Activated T-helper 17 cell treated with anti-CD3 and anti-CD28 coated beads, Interleukin-2, amount 50 U/mL, for 72 hours (primary cell): ENCODE results near the gene ZDHHC12. TPM values are rescaled to one million over a fixed set of nuclear protein-coding genes. Genes with fewer than 3 reads are reported as not detected.

Source experiments
- ATAC-seq: fragments of 150-1000 bp; cut with Tn5 transposase; replicated peaks from 2 replicates; pipeline ENCODE4 v1.10.0; 2021; ENCODE audit warnings: mild to moderate bottlenecking, moderate library complexity
- H3K27ac Mint-ChIP-seq: one replicate; pipeline ENCODE4 v1.8.0; 2022; ENCODE audit warnings: mixed read lengths
- H3K27me3 Mint-ChIP-seq: one replicate; pipeline ENCODE4 v1.8.0; 2022; ENCODE audit warnings: mixed read lengths
- H3K36me3 Mint-ChIP-seq: one replicate; pipeline ENCODE4 v1.8.0; 2022; ENCODE audit warnings: low read depth, mild to moderate bottlenecking, mixed read lengths
- H3K4me1 Mint-ChIP-seq: one replicate; pipeline ENCODE4 v1.8.0; 2022; ENCODE audit warnings: mixed read lengths
- H3K4me3 Mint-ChIP-seq: one replicate; pipeline ENCODE4 v1.8.0; 2022; ENCODE audit warnings: mild to moderate bottlenecking, mixed read lengths
- H3K9me3 Mint-ChIP-seq: one replicate; pipeline ENCODE4 v1.8.0; 2022; ENCODE audit warnings: mixed read lengths
- total RNA-seq, 2 donors: library from RNA; stranded (reverse); gene quantifications; one replicate each; pipeline ENCODE4 v1.2.3, GENCODE V29; 2022

ZDHHC12 gene, protein sequence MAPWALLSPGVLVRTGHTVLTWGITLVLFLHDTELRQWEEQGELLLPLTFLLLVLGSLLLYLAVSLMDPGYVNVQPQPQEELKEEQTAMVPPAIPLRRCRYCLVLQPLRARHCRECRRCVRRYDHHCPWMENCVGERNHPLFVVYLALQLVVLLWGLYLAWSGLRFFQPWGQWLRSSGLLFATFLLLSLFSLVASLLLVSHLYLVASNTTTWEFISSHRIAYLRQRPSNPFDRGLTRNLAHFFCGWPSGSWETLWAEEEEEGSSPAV
- total RNA-seq = 10 to 100 TPM; 44.8 to 60.9 TPM

DNA sequence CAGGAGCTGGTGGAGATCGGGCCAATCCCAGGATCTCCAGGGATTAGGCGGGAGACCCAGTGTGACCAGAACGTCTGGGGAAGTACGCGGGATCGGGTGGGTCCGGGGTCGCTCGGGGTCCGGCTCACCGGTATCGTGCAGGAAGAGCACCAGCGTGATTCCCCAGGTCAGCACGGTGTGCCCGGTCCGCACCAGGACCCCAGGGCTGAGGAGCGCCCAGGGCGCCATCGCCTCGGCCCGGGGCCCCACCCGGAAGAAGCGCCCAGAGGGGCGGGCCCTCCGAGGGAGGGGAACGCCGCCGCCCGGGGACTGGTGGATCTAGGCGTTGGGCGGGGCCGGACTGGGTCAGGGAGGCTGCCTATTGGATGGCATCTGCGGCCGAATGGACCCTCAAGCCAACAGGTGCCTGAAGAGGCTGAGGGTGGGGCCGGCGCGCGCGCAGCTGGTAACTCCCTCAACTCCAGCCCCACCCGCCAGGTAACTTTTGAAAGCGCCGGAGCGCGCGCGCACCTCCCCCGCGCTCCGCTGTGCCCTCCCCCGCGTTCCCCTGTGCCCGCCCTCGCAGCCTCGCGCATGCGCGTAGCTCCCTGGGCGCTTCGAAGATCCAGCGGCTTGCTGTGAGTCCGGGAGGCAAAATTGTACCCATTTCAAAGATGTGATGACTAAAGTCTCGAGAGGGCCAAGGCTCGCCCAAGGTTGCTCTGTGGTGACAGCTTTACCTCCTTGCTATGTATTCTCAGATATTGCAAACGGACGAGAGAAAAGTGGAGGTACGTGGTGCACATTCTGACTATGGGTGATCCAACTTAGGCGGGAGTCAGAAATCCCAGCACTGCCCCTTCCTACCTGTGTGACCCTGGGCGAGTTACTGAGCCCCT, at the start of gene ZDHHC12:
ZDHHC12 (minus strand) TSS at position 262 of the 878 bp plus-strand sequence; CDS start at position 228, 34 bp downstream.
- no peaks in the 10 kb centered on the region for H3K27me3 Mint-ChIP-seq
- H3K4me3 Mint-ChIP-seq = peak within 1 kb of the TSS; percentile 96
- peaks cover 18% of the 10 kb centered on the region for H3K4me1 Mint-ChIP-seq
- peaks cover 25% of the 10 kb centered on the region for H3K36me3 Mint-ChIP-seq
- ATAC-seq = peak; percentile 96
- H3K9me3 Mint-ChIP-seq = no peaks in the 10 kb centered on the region
- H3K27ac Mint-ChIP-seq = peak within 1 kb of the TSS; percentile 94

DNA sequence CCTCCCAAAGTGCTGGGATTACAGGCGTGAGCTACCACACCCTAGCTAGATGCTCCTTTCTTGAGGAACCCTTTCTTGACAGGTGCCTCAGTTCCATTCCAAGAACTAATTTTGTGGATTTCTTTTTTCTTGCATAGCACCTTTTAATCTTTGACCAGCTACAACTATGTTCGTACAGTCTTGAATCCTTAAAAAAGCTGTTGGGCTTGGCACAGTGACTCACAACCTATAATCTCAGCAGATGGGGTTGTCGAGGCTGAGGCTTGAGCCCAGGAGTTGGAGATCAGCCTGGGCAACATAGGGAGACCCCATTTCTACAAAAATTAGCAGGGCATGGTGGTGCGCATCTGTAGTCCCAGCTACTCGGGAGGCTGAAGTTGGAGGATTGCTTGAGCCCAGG, 49.1 kb upstream of the ZDHHC12 start:
- Mint-ChIP-seq H3K9me3 (no peaks in the 10 kb centered on the region), H3K27me3 (no peaks in the 10 kb centered on the region), H3K36me3 (peaks cover under 1% of the 10 kb centered on the region), H3K27ac (no peak overlapping the region), H3K4me3 (peak overlapping the region; percentile 98), H3K4me1 (peaks cover 18% of the 10 kb centered on the region)
- no peak for ATAC-seq

DNA sequence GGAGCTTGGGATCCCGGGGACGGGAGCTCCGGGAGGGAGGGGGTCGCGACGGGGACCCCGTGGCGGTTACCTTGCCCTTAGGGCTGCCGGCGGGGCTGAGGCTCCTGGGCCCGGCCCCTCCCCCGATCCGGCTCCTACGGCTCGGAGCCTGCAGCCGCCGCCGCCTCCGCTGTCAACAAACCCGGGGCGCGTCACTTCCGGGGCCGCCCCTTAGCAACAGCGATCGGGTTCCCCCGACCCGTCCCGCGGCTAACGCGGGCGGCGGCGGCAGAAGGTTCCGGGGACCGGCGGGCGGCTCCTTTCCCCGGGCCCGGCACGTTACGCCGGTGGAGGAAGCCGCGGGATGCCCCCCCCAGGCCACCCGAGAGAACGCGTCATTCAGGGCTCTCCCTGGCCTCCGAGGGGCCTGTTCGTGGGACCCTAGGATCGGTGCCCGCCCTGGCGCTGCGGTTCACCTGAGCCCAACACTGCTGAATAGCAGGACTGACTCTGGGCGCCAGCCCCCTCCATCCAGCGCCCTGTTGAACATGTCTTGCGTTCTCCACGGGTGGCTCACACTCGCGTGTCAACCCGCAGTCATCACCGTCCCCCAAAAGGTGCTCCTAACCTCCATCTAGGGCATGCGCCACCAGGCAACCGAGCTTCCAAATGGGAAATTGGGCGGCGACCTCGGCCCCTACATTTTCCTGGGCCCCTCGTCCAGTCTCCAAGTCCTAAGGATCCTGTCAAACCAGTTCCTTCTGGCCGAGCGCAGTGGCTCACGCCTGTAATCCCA, 48.0 kb upstream of the ZDHHC12 start, which contains the start of gene ZER1:
ZER1 (minus strand) TSS at position 183 of the 775 bp plus-strand sequence. CDS start 16,362 bp downstream, outside the sequence.
- H3K4me1 Mint-ChIP-seq = peaks cover 23% of the 10 kb centered on the region
- H3K27ac Mint-ChIP-seq = peak within 1 kb of the TSS; percentile 96
- H3K27me3 Mint-ChIP-seq = no peaks in the 10 kb centered on the region
- no peaks in the 10 kb centered on the region for H3K9me3 Mint-ChIP-seq
- H3K36me3 Mint-ChIP-seq = peaks cover 6% of the 10 kb centered on the region
- peak within 1 kb of the TSS; percentile 98 for H3K4me3 Mint-ChIP-seq
- peak; percentile 98 for ATAC-seq

DNA sequence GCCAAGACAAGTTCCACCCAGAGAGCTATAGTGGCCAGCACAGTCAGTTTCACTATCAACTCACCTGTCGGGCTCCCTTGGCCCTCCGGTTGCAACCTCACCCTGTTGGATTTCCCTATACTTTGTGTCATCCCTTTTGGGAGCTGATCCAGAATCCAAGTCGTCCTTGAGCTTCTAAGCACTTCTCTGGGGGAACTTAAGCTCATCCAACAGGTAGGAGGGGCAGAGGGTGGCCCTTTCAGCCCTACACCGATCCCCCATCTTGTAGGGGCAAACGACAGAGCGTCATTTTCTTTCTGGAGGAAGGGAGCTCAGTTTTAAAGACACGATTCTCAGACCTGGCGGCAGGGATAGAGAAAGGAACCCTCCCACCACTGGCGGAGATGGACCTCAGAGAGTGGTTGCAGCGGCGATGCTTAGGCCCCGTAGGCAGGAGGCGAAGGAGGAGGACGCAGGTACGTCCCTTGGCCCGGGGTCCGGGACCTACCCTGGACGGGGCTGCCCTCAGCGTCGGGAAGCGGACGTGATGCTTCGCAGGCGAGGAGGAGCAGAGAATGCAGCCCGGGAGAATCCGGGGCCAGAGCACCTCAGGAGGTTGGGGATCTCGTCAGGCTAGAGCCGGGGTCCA, 47.3 kb upstream of the ZDHHC12 start:
- peaks cover 6% of the 10 kb centered on the region for H3K36me3 Mint-ChIP-seq
- peak overlapping the region; percentile 98 for H3K4me3 Mint-ChIP-seq
- ATAC-seq = peak; percentile 46
- H3K27me3 Mint-ChIP-seq = no peaks in the 10 kb centered on the region
- peaks cover 23% of the 10 kb centered on the region for H3K4me1 Mint-ChIP-seq
- H3K9me3 Mint-ChIP-seq = no peaks in the 10 kb centered on the region
- H3K27ac Mint-ChIP-seq = peak overlapping the region; percentile 96

DNA sequence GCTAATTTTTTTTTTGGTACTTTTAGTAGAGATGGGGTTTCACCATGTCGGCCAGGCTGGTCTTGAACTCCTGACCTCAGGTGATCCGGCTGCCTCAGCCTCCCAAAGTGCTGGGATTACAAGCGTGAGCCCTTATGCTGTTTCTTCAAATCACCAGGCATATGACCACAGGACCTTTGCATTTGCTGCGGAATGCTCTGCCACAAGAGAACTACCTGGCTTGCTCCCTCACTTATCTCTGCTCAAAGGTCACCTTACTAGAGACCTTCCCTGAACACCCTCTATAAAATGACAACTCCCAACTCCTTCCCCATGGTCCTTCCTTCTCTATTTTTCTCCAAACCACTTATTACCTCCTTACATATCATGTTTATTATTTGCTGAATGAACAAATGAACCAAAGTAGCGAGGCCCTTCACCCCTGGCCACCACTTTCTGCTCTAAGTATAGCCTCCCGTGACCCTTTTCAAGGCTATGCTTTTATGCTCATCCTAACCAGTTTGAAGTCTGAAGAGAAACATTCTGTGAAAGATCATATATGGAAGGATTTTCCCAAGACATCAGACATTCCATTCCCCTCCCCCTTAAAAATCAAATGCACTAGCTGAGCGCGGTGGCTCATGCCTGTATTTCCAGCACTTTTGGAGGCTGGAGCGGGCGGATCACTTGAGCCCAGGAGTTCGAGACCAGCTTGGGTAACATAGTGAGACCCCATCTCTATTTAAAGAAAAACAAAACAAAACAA, 46.5 kb upstream of the ZDHHC12 start:
- Mint-ChIP-seq H3K9me3 (no peaks in the 10 kb centered on the region), H3K36me3 (peaks cover 6% of the 10 kb centered on the region), H3K27me3 (no peaks in the 10 kb centered on the region), H3K4me1 (peaks cover 23% of the 10 kb centered on the region), H3K27ac (peak overlapping the region; percentile 96), H3K4me3 (peak overlapping the region; percentile 98)
- no peak for ATAC-seq

DNA sequence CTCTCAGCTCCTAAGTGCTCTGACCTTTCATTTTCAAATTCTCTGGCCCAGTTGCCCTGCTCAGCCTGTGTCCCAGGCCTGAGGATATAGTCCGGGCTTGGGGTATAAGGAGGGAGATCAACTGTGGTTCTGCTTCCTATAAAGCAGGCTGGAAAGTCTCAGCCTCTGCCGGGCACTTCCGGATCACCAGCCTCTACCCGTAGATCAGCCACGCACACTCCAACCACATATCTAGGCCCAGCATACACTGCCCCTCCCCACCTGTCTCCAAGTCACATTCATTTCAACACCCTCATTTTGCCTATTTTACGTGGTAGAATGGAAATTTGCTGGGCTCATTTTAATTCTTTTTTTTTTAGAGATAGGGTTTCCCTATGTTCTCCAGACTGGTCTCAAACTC, 44.7 kb upstream of the ZDHHC12 start:
- Mint-ChIP-seq H3K27ac (peak overlapping the region; percentile 25), H3K36me3 (peaks cover 6% of the 10 kb centered on the region), H3K4me1 (peaks cover 28% of the 10 kb centered on the region), H3K9me3 (no peaks in the 10 kb centered on the region), H3K27me3 (no peaks in the 10 kb centered on the region), H3K4me3 (no peak overlapping the region)
- ATAC-seq = no peak

DNA sequence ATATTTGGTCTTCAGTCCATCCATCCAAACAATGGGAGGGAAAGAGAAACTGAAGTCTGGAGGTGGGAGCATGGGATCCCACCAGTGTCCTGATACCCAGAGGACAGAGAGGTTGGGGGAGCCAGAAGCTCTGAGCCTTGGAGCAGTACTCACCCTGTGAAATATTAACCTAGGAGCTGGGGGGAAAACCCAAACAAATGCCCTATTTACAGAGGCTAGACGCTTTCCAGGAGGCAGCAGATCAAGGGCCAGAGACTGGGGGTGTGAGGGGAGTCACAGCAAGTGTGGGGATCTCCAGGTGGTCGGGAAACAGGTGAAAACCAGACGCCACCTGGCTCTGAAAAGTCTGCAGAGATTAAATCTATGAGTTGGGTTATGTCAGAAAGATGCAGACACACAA, 41.6 kb upstream of the ZDHHC12 start:
- H3K36me3 Mint-ChIP-seq = peaks cover 6% of the 10 kb centered on the region

DNA sequence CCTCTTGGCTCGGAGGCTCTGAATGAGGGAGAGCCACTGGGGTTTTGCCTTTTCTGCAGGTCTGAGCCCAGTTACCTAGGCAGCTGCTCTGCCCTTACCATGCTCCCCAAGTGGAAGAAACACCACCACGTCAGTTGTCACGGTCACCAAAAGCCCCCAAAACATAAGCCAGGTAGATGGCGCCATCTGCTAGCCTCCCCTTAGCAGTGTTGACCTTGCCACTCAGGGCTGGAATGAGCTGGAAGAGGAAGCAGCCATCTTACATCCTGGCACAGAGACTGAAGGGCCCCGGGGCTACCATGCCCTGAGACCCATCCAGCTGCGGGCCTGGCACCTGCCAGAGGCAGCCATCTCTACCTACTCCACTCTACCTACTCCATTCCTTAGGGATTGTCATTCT, 40.4 kb upstream of the ZDHHC12 start:
- ATAC-seq = no peak
- H3K27ac Mint-ChIP-seq = peak overlapping the region; percentile 28
- peaks cover 20% of the 10 kb centered on the region for H3K4me1 Mint-ChIP-seq

More for the DNA sequence above, 41.6 kb upstream of the ZDHHC12 start:
- Mint-ChIP-seq H3K27ac (peak overlapping the region; percentile 28), H3K4me1 (peaks cover 29% of the 10 kb centered on the region), H3K9me3 (no peaks in the 10 kb centered on the region), H3K27me3 (no peaks in the 10 kb centered on the region), H3K4me3 (no peak overlapping the region)
- ATAC-seq = no peak

DNA sequence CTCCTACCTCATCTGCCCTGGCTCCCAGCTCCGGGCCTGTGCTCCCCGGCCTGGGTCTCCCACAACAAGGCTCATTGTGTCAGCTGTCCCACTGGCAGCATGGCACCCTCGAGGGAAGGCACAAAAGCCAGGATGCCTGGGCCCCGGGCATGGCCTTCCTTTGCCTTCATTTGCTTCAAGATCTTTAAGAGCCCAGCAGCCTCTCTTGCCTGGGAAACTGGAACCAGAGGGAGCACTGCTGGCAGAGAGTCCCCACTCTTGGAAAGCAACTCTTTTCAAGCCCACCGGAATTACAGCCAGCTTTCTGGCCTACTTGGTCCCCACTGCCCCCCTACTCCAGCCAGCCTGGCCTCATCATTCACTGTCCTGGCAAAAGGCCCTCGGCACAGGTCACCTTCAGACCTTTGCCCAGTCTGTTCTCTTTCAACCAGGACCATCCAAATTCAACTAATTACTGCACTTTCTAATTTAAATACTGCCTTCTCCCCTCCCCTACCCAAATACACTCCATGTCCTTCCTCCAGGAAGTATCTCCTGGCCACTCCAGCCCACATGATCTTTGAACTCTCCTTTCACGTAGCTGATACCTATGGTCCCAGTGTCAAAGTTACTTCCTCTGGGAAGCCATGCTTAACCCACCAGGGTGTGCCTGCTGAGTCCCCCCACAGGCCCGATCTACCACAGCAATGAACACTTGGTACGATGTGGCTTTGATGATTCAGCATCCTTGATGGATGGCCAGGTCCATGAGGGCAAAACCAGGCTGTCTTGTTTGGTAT, 38.9 kb upstream of the ZDHHC12 start:
- Mint-ChIP-seq H3K27ac (peak overlapping the region; percentile 47), H3K36me3 (peaks cover 4% of the 10 kb centered on the region), H3K4me3 (no peak overlapping the region), H3K27me3 (no peaks in the 10 kb centered on the region), H3K9me3 (no peaks in the 10 kb centered on the region), H3K4me1 (peaks cover 14% of the 10 kb centered on the region)
- no peak for ATAC-seq

More for the DNA sequence above, 40.4 kb upstream of the ZDHHC12 start:
- H3K27me3 Mint-ChIP-seq = no peaks in the 10 kb centered on the region
- H3K4me3 Mint-ChIP-seq = no peak overlapping the region
- no peaks in the 10 kb centered on the region for H3K9me3 Mint-ChIP-seq
- peaks cover 6% of the 10 kb centered on the region for H3K36me3 Mint-ChIP-seq

DNA sequence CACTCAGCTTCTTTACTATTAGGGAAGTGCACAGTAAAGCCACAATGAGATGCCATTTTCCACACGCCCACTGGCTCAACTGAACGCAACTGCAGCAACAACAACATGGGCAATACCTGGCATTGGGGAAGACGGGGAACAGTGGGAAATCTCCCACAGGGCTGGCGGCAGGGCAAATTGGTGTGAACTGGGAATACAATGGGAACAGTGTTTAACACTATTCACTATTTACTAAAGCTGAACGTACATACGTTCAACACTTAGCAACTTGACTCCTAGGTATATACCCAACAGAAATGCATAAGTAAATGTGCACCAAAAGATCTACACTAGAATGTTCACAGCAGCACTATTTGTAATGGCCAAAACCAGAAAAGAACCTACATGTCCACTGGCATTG, 33.7 kb upstream of the ZDHHC12 start:
- H3K4me3 Mint-ChIP-seq = no peak overlapping the region
- H3K36me3 Mint-ChIP-seq = peaks cover 8% of the 10 kb centered on the region
- H3K27me3 Mint-ChIP-seq = no peaks in the 10 kb centered on the region
- peaks cover 5% of the 10 kb centered on the region for H3K4me1 Mint-ChIP-seq
- ATAC-seq = no peak
- H3K27ac Mint-ChIP-seq = no peak overlapping the region
- H3K9me3 Mint-ChIP-seq = no peaks in the 10 kb centered on the region

DNA sequence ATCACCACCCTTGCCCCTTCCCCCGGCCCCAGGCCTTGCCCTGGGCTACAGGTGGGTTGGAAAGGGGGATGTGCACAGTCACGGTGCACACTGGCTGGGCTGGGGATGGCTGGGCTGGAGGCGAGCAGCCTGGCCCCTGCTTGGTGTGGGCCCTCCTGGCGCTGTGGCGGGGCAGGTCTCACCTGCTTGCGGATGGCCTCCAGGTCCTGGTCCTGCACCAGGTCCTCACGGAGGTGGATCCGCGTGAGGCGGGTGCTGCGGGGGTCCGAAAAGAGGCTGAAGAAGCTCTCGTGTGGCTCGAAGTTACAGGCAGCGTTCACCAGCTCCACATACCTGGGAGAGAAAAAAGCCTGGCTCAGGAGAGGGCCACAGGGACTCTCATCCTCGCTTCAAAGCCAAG, 29.7 kb upstream of the ZDHHC12 start:
- peaks cover 5% of the 10 kb centered on the region for H3K4me1 Mint-ChIP-seq
- no peak for ATAC-seq
- no peaks in the 10 kb centered on the region for H3K9me3 Mint-ChIP-seq
- H3K27me3 Mint-ChIP-seq = no peaks in the 10 kb centered on the region
- no peak overlapping the region for H3K27ac Mint-ChIP-seq
- H3K4me3 Mint-ChIP-seq = no peak overlapping the region
- peaks cover 15% of the 10 kb centered on the region for H3K36me3 Mint-ChIP-seq

DNA sequence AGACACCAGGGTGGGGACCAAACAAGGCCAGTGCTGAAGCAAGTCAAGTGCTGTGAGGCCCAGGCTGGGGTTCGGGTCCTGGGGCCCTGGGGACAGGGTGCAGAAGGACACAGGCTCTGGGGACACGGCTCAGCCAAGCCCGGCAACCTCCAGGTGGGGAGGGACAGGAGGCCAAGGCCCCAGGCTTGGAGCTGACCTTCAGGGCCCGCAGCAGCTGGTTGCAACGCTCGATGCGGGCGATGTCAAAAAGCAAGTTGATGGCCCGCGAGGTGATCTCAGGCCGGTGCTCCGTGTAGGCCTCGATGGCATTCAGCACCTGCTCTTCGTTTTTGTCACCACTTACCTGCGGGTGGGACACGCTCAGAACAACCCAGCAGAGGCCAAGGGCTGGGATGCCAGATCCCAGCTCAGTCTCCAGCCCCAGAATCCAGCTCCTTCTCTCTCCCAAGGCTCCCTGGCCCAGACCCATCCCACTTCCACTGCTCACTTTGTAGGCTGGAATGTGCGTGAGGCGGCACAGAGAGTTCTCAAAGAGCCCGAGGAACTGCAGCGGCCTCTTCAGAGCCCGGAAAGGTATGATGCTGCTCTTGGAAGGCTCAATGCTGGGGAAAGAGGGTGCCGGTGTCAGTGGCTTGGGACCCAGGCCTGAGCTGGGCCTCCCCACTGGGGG, 27.1 kb upstream of the ZDHHC12 start:
- Mint-ChIP-seq H3K27me3 (no peaks in the 10 kb centered on the region), H3K4me1 (peaks cover 5% of the 10 kb centered on the region), H3K27ac (no peak overlapping the region), H3K9me3 (no peaks in the 10 kb centered on the region), H3K4me3 (no peak overlapping the region), H3K36me3 (peaks cover 15% of the 10 kb centered on the region)
- no peak for ATAC-seq
